IMR-90 (cell line): ENCODE measurements around the gene DPH3. TPM values are rescaled to one million over a fixed set of nuclear protein-coding genes. Genes with fewer than 3 reads are reported as not detected.

Experiments used
- ATAC-seq: fragments of 200-7000 bp; cut with Tn5 transposase; 2 replicates; pipeline ENCODE4 v1.9.1; 2020; ENCODE audit warnings: low read depth, mild to moderate bottlenecking, moderate library complexity
- BruUV-seq: library from RNA; stranded (reverse); fragments of 400-500 nt; replicated peaks from 2 replicates; lab custom pipeline; 2021; lab: Mats Ljungman, UMichigan
- CTCF ChIA-PET: fragments of 300-600 bp; formaldehyde crosslinking; extraction: SDS; loops from one replicate; lab custom pipeline; 2021; ENCODE audit warnings: antibody characterized with exemption; lab: Yijun Ruan, JAX
- POLR2A ChIA-PET: fragments of 300-600 bp; sonication (Branson Sonifier 250); formaldehyde crosslinking; loops from one replicate; lab custom pipeline; 2022; ENCODE audit warnings: antibody characterized with exemption; ENCODE audit not compliant: unreplicated experiment; lab: Charles Lee
- DNase-seq: peaks from one replicate; pipeline ENCODE4 v3.0.0; 2013
- H2AFZ ChIP-seq: replicated peaks from 2 replicates; pipeline ENCODE3; 2013; ENCODE audit warnings: low read length, mild to moderate bottlenecking; ENCODE audit not compliant: poor library complexity
- H2AK5ac ChIP-seq: 2 replicates; pipeline ENCODE4 v1.6.1; 2013; ENCODE audit warnings: low read depth, low read length, inconsistent platforms
- H2AK9ac ChIP-seq: replicated peaks from 2 replicates; pipeline ENCODE3; 2013; ENCODE audit warnings: mild to moderate bottlenecking, low read depth, low read length, moderate library complexity; ENCODE audit not compliant: poor library complexity
- H2BK120ac ChIP-seq: 2 replicates; pipeline ENCODE4 v1.6.1; 2013; ENCODE audit warnings: low read depth, low read length, inconsistent platforms
- H2BK15ac ChIP-seq: 3 replicates; pipeline ENCODE4 v1.6.1; 2013; ENCODE audit warnings: low read depth, low read length, inconsistent platforms
- H2BK20ac ChIP-seq: 2 replicates; pipeline ENCODE4 v1.6.1; 2013; ENCODE audit warnings: low read depth, mild to moderate bottlenecking, inconsistent platforms, low read length, moderate library complexity
- H2BK5ac ChIP-seq: 2 replicates; pipeline ENCODE4 v1.6.1; 2013; ENCODE audit warnings: mild to moderate bottlenecking, low read depth, low read length, inconsistent platforms; ENCODE audit not compliant: poor library complexity, severe bottlenecking
- H3K14ac ChIP-seq: replicated peaks from 2 replicates; pipeline ENCODE4 v1.6.1; 2013; ENCODE audit warnings: low read depth, low read length, inconsistent platforms
- H3K18ac ChIP-seq: 2 replicates; pipeline ENCODE4 v1.6.1; 2013; ENCODE audit warnings: low read depth, low read length, control low read depth
- H3K23ac ChIP-seq: 2 replicates; pipeline ENCODE4 v1.6.1; 2013; ENCODE audit warnings: low read depth, low read length, inconsistent platforms
- H3K27ac ChIP-seq: 2 replicates; pipeline ENCODE4 v1.5.1; 2013; ENCODE audit warnings: mild to moderate bottlenecking, control low read depth, low read length; ENCODE audit not compliant: insufficient read depth
- H3K27me3 ChIP-seq: 2 replicates; pipeline ENCODE4 v1.6.1; 2013; ENCODE audit warnings: low read length; ENCODE audit not compliant: control insufficient read depth, insufficient read depth
- H3K36me3 ChIP-seq: 2 replicates; pipeline ENCODE4 v1.6.1; 2013; ENCODE audit warnings: low read length, mixed read lengths; ENCODE audit not compliant: control insufficient read depth, insufficient read depth
- H3K4ac ChIP-seq: 2 replicates; pipeline ENCODE4 v1.6.1; 2013; ENCODE audit warnings: low read depth, low read length, inconsistent platforms
- H3K4me1 ChIP-seq: 2 replicates; pipeline ENCODE4 v1.6.1; 2013; ENCODE audit warnings: low read length, mixed read lengths; ENCODE audit not compliant: control insufficient read depth, insufficient read depth
- H3K4me2 ChIP-seq: 2 replicates; pipeline ENCODE4 v1.6.1; 2013; ENCODE audit warnings: low read depth, mild to moderate bottlenecking, control low read depth, low read length, moderate library complexity
- H3K4me3 ChIP-seq: 2 replicates; pipeline ENCODE4 v1.5.1; 2013; ENCODE audit warnings: low read depth, mild to moderate bottlenecking, control low read depth, low read length, moderate library complexity; ENCODE audit not compliant: insufficient read depth
- H3K56ac ChIP-seq: 2 replicates; pipeline ENCODE4 v1.6.1; 2013; ENCODE audit warnings: low read length, inconsistent platforms; ENCODE audit not compliant: insufficient read depth; ENCODE audit errors: extremely low read depth
- H3K79me1 ChIP-seq, 2 experiments: 2 replicates each; pipeline ENCODE4 v1.6.1; 2013; ENCODE audit warnings: low read length in 2 of 2, inconsistent platforms in 1 of 2, low read depth in 1 of 2
- H3K9ac ChIP-seq: 2 replicates; pipeline ENCODE4 v1.6.1; 2013; ENCODE audit warnings: low read depth, low read length, control low read depth
- H3K9me1 ChIP-seq: 2 replicates; pipeline ENCODE4 v1.6.1; 2013; ENCODE audit warnings: low read length, inconsistent platforms; ENCODE audit not compliant: insufficient read depth
- H3K9me3 ChIP-seq: 2 replicates; pipeline ENCODE4 v1.6.1; 2013; ENCODE audit warnings: low read length; ENCODE audit not compliant: control insufficient read depth, insufficient read depth
- H4K20me1 ChIP-seq: 2 replicates; pipeline ENCODE4 v1.6.1; 2013; ENCODE audit warnings: low read length, inconsistent platforms; ENCODE audit not compliant: insufficient read depth
- H4K5ac ChIP-seq: 2 replicates; pipeline ENCODE4 v1.6.1; 2013; ENCODE audit warnings: mild to moderate bottlenecking, low read depth, low read length, control low read depth
- H4K8ac ChIP-seq, 2 experiments: 2 replicates each; pipeline ENCODE4 v1.6.1; 2013; ENCODE audit warnings: low read depth in 2 of 2, low read length in 2 of 2, control low read depth in 1 of 2, inconsistent platforms in 1 of 2
- H4K91ac ChIP-seq: 2 replicates; pipeline ENCODE4 v1.6.1; 2013; ENCODE audit warnings: low read depth, low read length, inconsistent platforms; ENCODE audit not compliant: insufficient read depth
- BHLHE40 ChIP-seq: fragments of 150-350 bp; IDR thresholded peaks from 2 replicates; pipeline ENCODE4 v1.6.1; 2016; ENCODE audit warnings: mild to moderate bottlenecking, low read depth, low read length
- CEBPB ChIP-seq: IDR thresholded peaks from 2 replicates; pipeline ENCODE4 v1.6.1; 2012; ENCODE audit warnings: low read depth, low read length, improper control_type of control experiment
- CHD1 ChIP-seq: IDR thresholded peaks from 2 replicates; pipeline ENCODE4 v1.6.1; 2012; ENCODE audit warnings: low read depth, low read length, improper control_type of control experiment
- ELK1 ChIP-seq: fragments of 150-350 bp; IDR thresholded peaks from 2 replicates; pipeline ENCODE4 v1.6.1; 2016; ENCODE audit warnings: low read depth, mild to moderate bottlenecking, low read length, moderate library complexity, borderline replicate concordance
- FOS ChIP-seq: fragments of 150-350 bp; IDR thresholded peaks from 2 replicates; pipeline ENCODE4 v1.6.1; 2016; ENCODE audit warnings: low read depth, low read length
- MAFK ChIP-seq: IDR thresholded peaks from 2 replicates; pipeline ENCODE4 v1.6.1; 2012; ENCODE audit warnings: low read depth, low read length, improper control_type of control experiment
- MAZ ChIP-seq: IDR thresholded peaks from 2 replicates; pipeline ENCODE4 v1.6.1; 2012; ENCODE audit warnings: low read depth, mild to moderate bottlenecking, low read length, improper control_type of control experiment, moderate library complexity, borderline replicate concordance
- MXI1 ChIP-seq: IDR thresholded peaks from 2 replicates; pipeline ENCODE4 v1.6.1; 2012; ENCODE audit warnings: low read depth, mild to moderate bottlenecking, low read length, moderate library complexity, borderline replicate concordance
- NFE2L2 ChIP-seq: fragments of 150-350 bp; IDR thresholded peaks from 2 replicates; pipeline ENCODE4 v1.6.1; 2016; ENCODE audit warnings: low read depth, mild to moderate bottlenecking, low read length
- POLR2A ChIP-seq: IDR thresholded peaks from 2 replicates; pipeline ENCODE4 v1.6.1; 2012; ENCODE audit warnings: mild to moderate bottlenecking, low read depth, low read length
- RAD21 ChIP-seq: IDR thresholded peaks from 2 replicates; pipeline ENCODE4 v1.6.1; 2012; ENCODE audit warnings: low read length, improper control_type of control experiment
- RCOR1 ChIP-seq: IDR thresholded peaks from 2 replicates; pipeline ENCODE4 v1.6.1; 2012; ENCODE audit warnings: mild to moderate bottlenecking, low read length, improper control_type of control experiment; ENCODE audit not compliant: insufficient replicate concordance
- RFX5 ChIP-seq: IDR thresholded peaks from 2 replicates; pipeline ENCODE4 v1.8.0; 2012; ENCODE audit warnings: low read depth, mild to moderate bottlenecking, low read length, moderate library complexity
- SMC3 ChIP-seq: fragments of 150-350 bp; IDR thresholded peaks from 2 replicates; pipeline ENCODE4 v1.6.1; 2016; ENCODE audit warnings: low read depth, mild to moderate bottlenecking, antibody characterized with exemption, low read length, moderate library complexity
- WGBS, 2 experiments: methylation state at CpG; one replicate each; pipeline versions ENCODE4 v1.1.5 to v1.1.7; 2013; ENCODE audit warnings: missing lambda C conversion rate in 2 of 2; ENCODE audit not compliant: insufficient read length in 1 of 2; ENCODE audit errors: extremely low coverage in 2 of 2; 5-methylcytosine and 5-hydroxymethylcytosine counted together
- dilution Hi-C: fragments of 300-500 bp; cut with HindIII; formaldehyde crosslinking; loops from one replicate; pipeline ENCODE4 v1.14.3; 2018; ENCODE audit warnings: low sequenced_read_pairs; ENCODE audit not compliant: unreplicated experiment
- in situ Hi-C: fragments of 300-500 bp; cut with MboI; formaldehyde crosslinking; loops from 3 replicates; pipeline ENCODE4 v1.14.3; 2019; ENCODE audit warnings: low sequenced_read_pairs, inconsistent platforms, mixed read lengths
- intact Hi-C: fragments of 100-400 bp; cut with micrococcal nuclease; formaldehyde crosslinking; loops from 2 replicates; pipeline ENCODE4 v1.10.0; 2022
- polyA plus RNA-seq, 3 experiments: library from polyadenylated mRNA; depleted of rRNA; stranded (reverse); fragments of >200 nt; gene quantifications; 2 replicates each; pipeline ENCODE4 v1.2.3, GENCODE V29; 2012; ENCODE audit warnings: low replicate concordance in 1 of 3
- total RNA-seq: library from RNA; depleted of rRNA; stranded (reverse); fragments of >200 nt; gene quantifications from 2 replicates; pipeline ENCODE4 v1.2.3, GENCODE V29; 2012
- TF ChIP-seq, protein P1 (sequence below): conservative IDR thresholded peaks from 2 replicates; pipeline ENCODE4 v1.5.1; 2012; ENCODE audit warnings: mild to moderate bottlenecking, low read depth, low read length, improper control_type of control experiment
- TF ChIP-seq, protein P2 (sequence below): fragments of 150-350 bp; IDR thresholded peaks from 2 replicates; pipeline ENCODE4 v1.6.1; 2017; ENCODE audit warnings: mild to moderate bottlenecking, antibody characterized with exemption, low read length, low read depth

Gene DPH3
- total and polyA plus RNA-seq, 2 of the 4 experiments (the other 2 are of a cell fraction): 12.9 to 32.1 TPM

DNA sequence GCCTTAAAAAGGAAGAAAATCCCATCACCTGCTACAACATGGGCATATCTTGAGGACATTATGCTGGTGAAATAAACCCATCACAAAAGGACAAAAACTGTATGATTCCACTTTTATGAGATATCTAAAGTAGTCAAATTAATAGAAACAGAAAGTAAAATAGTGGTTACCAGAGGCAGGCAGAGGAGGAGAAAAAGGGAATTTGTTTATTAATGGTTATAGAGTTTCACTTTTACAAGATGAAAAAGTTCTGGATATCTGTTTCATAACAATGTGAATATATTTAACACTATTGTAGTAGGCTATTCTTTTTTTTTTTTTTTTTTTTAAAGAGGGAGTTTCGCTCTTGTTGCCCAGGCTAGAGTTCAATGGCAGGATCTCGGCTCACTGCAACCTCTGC, 40.4 kb downstream of the DPH3 start:
- WGBS, 2 experiments: no CpG with 5 or more reads among the region's 2 CpGs
- no peak overlapping the region for H4K5ac ChIP-seq
- H2BK20ac ChIP-seq: no peak overlapping the region
- H3K18ac ChIP-seq: no peak overlapping the region
- no peak overlapping the region for H3K4me3 ChIP-seq
- H3K9me3 ChIP-seq: no peaks in the 10 kb centered on the region
- no TSS peak for BruUV-seq
- no peak overlapping the region for H2AFZ ChIP-seq
- no peak overlapping the region for H3K23ac ChIP-seq
- H3K14ac ChIP-seq: no peak overlapping the region
- dilution Hi-C loops: no loop called here
- H3K4me1 ChIP-seq: no peaks in the 10 kb centered on the region
- no peak overlapping the region for H4K8ac ChIP-seq
- no peak overlapping the region for H3K9ac ChIP-seq
- H3K36me3 ChIP-seq: peaks cover 51% of the 10 kb centered on the region
- no peak overlapping the region for H2BK15ac ChIP-seq
- no peaks in the 10 kb centered on the region for H3K79me1 ChIP-seq
- no peak overlapping the region for H3K27ac ChIP-seq
- H3K27me3 ChIP-seq: no peaks in the 10 kb centered on the region
- H4K91ac ChIP-seq: no peak overlapping the region
- H2AK9ac ChIP-seq: no peak overlapping the region
- intact Hi-C loops: no loop called here
- no peak overlapping the region for H3K4me2 ChIP-seq
- ATAC-seq: no peak
- no peak overlapping the region for H3K4ac ChIP-seq
- in situ Hi-C loops: no loop called here
- POLR2A ChIA-PET: no interaction called here
- H3K56ac ChIP-seq: no peak overlapping the region
- H2BK5ac ChIP-seq: no peak overlapping the region
- TF ChIP-seq SMC3: no peak
- TF ChIP-seq, protein P1, sequence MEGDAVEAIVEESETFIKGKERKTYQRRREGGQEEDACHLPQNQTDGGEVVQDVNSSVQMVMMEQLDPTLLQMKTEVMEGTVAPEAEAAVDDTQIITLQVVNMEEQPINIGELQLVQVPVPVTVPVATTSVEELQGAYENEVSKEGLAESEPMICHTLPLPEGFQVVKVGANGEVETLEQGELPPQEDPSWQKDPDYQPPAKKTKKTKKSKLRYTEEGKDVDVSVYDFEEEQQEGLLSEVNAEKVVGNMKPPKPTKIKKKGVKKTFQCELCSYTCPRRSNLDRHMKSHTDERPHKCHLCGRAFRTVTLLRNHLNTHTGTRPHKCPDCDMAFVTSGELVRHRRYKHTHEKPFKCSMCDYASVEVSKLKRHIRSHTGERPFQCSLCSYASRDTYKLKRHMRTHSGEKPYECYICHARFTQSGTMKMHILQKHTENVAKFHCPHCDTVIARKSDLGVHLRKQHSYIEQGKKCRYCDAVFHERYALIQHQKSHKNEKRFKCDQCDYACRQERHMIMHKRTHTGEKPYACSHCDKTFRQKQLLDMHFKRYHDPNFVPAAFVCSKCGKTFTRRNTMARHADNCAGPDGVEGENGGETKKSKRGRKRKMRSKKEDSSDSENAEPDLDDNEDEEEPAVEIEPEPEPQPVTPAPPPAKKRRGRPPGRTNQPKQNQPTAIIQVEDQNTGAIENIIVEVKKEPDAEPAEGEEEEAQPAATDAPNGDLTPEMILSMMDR: no peak
- TF ChIP-seq RCOR1: no peak
- TF ChIP-seq ELK1: no peak
- no peak for TF ChIP-seq BHLHE40
- TF ChIP-seq NFE2L2: no peak
- no peak for TF ChIP-seq MXI1
- TF ChIP-seq POLR2A: no peak
- TF ChIP-seq RFX5: no peak
- TF ChIP-seq, protein P2, sequence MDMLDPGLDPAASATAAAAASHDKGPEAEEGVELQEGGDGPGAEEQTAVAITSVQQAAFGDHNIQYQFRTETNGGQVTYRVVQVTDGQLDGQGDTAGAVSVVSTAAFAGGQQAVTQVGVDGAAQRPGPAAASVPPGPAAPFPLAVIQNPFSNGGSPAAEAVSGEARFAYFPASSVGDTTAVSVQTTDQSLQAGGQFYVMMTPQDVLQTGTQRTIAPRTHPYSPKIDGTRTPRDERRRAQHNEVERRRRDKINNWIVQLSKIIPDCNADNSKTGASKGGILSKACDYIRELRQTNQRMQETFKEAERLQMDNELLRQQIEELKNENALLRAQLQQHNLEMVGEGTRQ: no peak
- no peak for TF ChIP-seq MAZ
- TF ChIP-seq MAFK: no peak
- no peak for TF ChIP-seq RAD21
- TF ChIP-seq CEBPB: no peak
- no peak for TF ChIP-seq CHD1
- no peak for TF ChIP-seq FOS
- CTCF ChIA-PET: no interaction called here
- no peak for DNase-seq
- H4K20me1 ChIP-seq: no peaks in the 10 kb centered on the region
- H2AK5ac ChIP-seq: no peak overlapping the region
- no peaks in the 10 kb centered on the region for H3K9me1 ChIP-seq
- no peak overlapping the region for H2BK120ac ChIP-seq
